ENCODE data around the gene SMPD3. TPM values are rescaled to one million over a fixed set of nuclear protein-coding genes. Genes with fewer than 3 reads are reported as not detected.
A peak's percentile ranks its signal among the peaks of the same experiment; 100 is the strongest.

The SMPD3 gene
- total RNA-seq, 1 donor from 2014 or later: 0.09 TPM

GRCh38 chr16:68459457-68459856 lies 11.1 kb upstream of the SMPD3 start:
- intact Hi-C loops (cut with micrococcal nuclease): no loop called here
- no peaks in the 10 kb centered on the region for H3K36me3 Mint-ChIP-seq (ENCODE audit: low read depth)
- H3K4me1 Mint-ChIP-seq: no peaks in the 10 kb centered on the region
- H3K9me3 Mint-ChIP-seq: peaks cover 9% of the 10 kb centered on the region
- no peak overlapping the region for H3K4me3 Mint-ChIP-seq
- H3K27me3 Mint-ChIP-seq: peaks cover 37% of the 10 kb centered on the region
- DNase-seq: no peak
- no peak overlapping the region for H3K27ac Mint-ChIP-seq

GRCh38 chr16:68458551-68458950 lies 10.2 kb upstream of the SMPD3 start:
- Mint-ChIP-seq H3K9me3 (peaks cover 1% of the 10 kb centered on the region), H3K4me3 (no peak overlapping the region), H3K36me3 (ENCODE audit: low read depth) (no peaks in the 10 kb centered on the region), H3K27ac (no peak overlapping the region), H3K4me1 (no peaks in the 10 kb centered on the region), H3K27me3 (peaks cover 30% of the 10 kb centered on the region)
- DNase-seq: no peak
- intact Hi-C loops (cut with micrococcal nuclease): no loop called here

GRCh38 chr16:68458101-68458500 lies 9.8 kb upstream of the SMPD3 start:
- DNase-seq: no peak
- Mint-ChIP-seq H3K9me3 (no peaks in the 10 kb centered on the region), H3K27me3 (peaks cover 29% of the 10 kb centered on the region), H3K27ac (no peak overlapping the region), H3K36me3 (ENCODE audit: low read depth) (no peaks in the 10 kb centered on the region), H3K4me1 (no peaks in the 10 kb centered on the region), H3K4me3 (no peak overlapping the region)
- intact Hi-C loops (cut with micrococcal nuclease): no loop called here

GRCh38 chr16:68455631-68456030 lies 7.3 kb upstream of the SMPD3 start:
- H3K4me1 Mint-ChIP-seq: no peaks in the 10 kb centered on the region
- intact Hi-C loops (cut with micrococcal nuclease): no loop called here
- H3K9me3 Mint-ChIP-seq: no peaks in the 10 kb centered on the region
- H3K4me3 Mint-ChIP-seq: no peak overlapping the region
- no peak overlapping the region for H3K27ac Mint-ChIP-seq
- H3K36me3 Mint-ChIP-seq (ENCODE audit: low read depth): no peaks in the 10 kb centered on the region
- peaks cover 25% of the 10 kb centered on the region for H3K27me3 Mint-ChIP-seq
- no peak for DNase-seq

GRCh38 chr16:68454920-68455435 lies 6.7 kb upstream of the SMPD3 start:
- no peaks in the 10 kb centered on the region for H3K4me1 Mint-ChIP-seq
- no peak for DNase-seq
- intact Hi-C loops (cut with micrococcal nuclease): no loop called here
- H3K9me3 Mint-ChIP-seq: no peaks in the 10 kb centered on the region
- no peak overlapping the region for H3K4me3 Mint-ChIP-seq
- H3K36me3 Mint-ChIP-seq (ENCODE audit: low read depth): no peaks in the 10 kb centered on the region
- H3K27me3 Mint-ChIP-seq: peaks cover 25% of the 10 kb centered on the region
- H3K27ac Mint-ChIP-seq: no peak overlapping the region

GRCh38 chr16:68453816-68454215 lies 5.5 kb upstream of the SMPD3 start:
- no peak for DNase-seq
- peaks cover 3% of the 10 kb centered on the region for H3K4me1 Mint-ChIP-seq
- no peak overlapping the region for H3K4me3 Mint-ChIP-seq
- no peak overlapping the region for H3K27ac Mint-ChIP-seq
- H3K27me3 Mint-ChIP-seq: peaks cover 18% of the 10 kb centered on the region
- intact Hi-C loops (cut with micrococcal nuclease): no loop called here
- no peaks in the 10 kb centered on the region for H3K9me3 Mint-ChIP-seq
- no peaks in the 10 kb centered on the region for H3K36me3 Mint-ChIP-seq (ENCODE audit: low read depth)

GRCh38 chr16:68452176-68452575 lies 3.9 kb upstream of the SMPD3 start:
- intact Hi-C loops (cut with micrococcal nuclease): no loop called here
- H3K27me3 Mint-ChIP-seq: peaks cover 16% of the 10 kb centered on the region
- H3K9me3 Mint-ChIP-seq: no peaks in the 10 kb centered on the region

GRCh38 chr16:68451676-68452075 lies 3.4 kb upstream of the SMPD3 start:
- intact Hi-C loops (cut with micrococcal nuclease): no loop called here
- Mint-ChIP-seq H3K27ac (no peak overlapping the region), H3K4me1 (peaks cover 11% of the 10 kb centered on the region)

More at GRCh38 chr16:68452176-68452575, 3.9 kb upstream of the SMPD3 start:
- Mint-ChIP-seq H3K4me1 (peaks cover 11% of the 10 kb centered on the region), H3K36me3 (ENCODE audit: low read depth) (no peaks in the 10 kb centered on the region), H3K27ac (no peak overlapping the region), H3K4me3 (no peak overlapping the region)
- no peak for DNase-seq

GRCh38 chr16:68450741-68451255 lies 2.5 kb upstream of the SMPD3 start:
- H3K4me3 Mint-ChIP-seq: no peak overlapping the region
- H3K4me1 Mint-ChIP-seq: peaks cover 11% of the 10 kb centered on the region
- H3K36me3 Mint-ChIP-seq (ENCODE audit: low read depth): no peaks in the 10 kb centered on the region
- intact Hi-C loops (cut with micrococcal nuclease): no loop called here
- H3K27me3 Mint-ChIP-seq: peaks cover 19% of the 10 kb centered on the region
- H3K9me3 Mint-ChIP-seq: no peaks in the 10 kb centered on the region
- no peak overlapping the region for H3K27ac Mint-ChIP-seq
- DNase-seq: no peak

More at GRCh38 chr16:68451676-68452075, 3.4 kb upstream of the SMPD3 start:
- Mint-ChIP-seq H3K9me3 (no peaks in the 10 kb centered on the region), H3K4me3 (no peak overlapping the region), H3K36me3 (ENCODE audit: low read depth) (no peaks in the 10 kb centered on the region), H3K27me3 (peaks cover 16% of the 10 kb centered on the region)
- no peak for DNase-seq

- DNase-seq: no peak
- Mint-ChIP-seq H3K9me3 (no peaks in the 10 kb centered on the region), H3K4me1 (peaks cover 11% of the 10 kb centered on the region), H3K36me3 (ENCODE audit: low read depth) (no peaks in the 10 kb centered on the region), H3K27ac (no peak overlapping the region), H3K4me3 (peak overlapping the region; percentile 77), H3K27me3 (peaks cover 33% of the 10 kb centered on the region)
- intact Hi-C loops (cut with micrococcal nuclease): loop anchor here (1.0 to 5.0 kb wide), 4 partner anchors 22 to 394 kb away; partner anchors contain the start of genes PLA2G15 and TANGO6
Measured at GRCh38 chr16:68447653-68448359, 502 bp downstream of the SMPD3 start.

- DNase-seq: no peak
- Mint-ChIP-seq H3K36me3 (ENCODE audit: low read depth) (no peaks in the 10 kb centered on the region), H3K27ac (no peak overlapping the region), H3K4me3 (no peak overlapping the region), H3K27me3 (peaks cover 39% of the 10 kb centered on the region), H3K4me1 (peaks cover 11% of the 10 kb centered on the region), H3K9me3 (no peaks in the 10 kb centered on the region)
- intact Hi-C loops (cut with micrococcal nuclease): loop anchor here (2.0 to 5.0 kb wide), 2 partner anchors 186 to 395 kb away; partner anchors contain the start of gene TANGO6
Measured at GRCh38 chr16:68446681-68447652, 1.3 kb downstream of the SMPD3 start.

GRCh38 chr16:68445458-68445857 lies 2.9 kb downstream of the SMPD3 start:
- peaks cover 45% of the 10 kb centered on the region for H3K27me3 Mint-ChIP-seq
- no peaks in the 10 kb centered on the region for H3K36me3 Mint-ChIP-seq (ENCODE audit: low read depth)
- intact Hi-C loops (cut with micrococcal nuclease): loop anchor here (1.0 to 5.0 kb wide), 2 partner anchors 65 to 397 kb away; partner anchors contain the start of gene TANGO6
- peak overlapping the region; percentile 17 for H3K27ac Mint-ChIP-seq
- peak; percentile 90 for DNase-seq
- no peak overlapping the region for H3K4me3 Mint-ChIP-seq
- peaks cover 11% of the 10 kb centered on the region for H3K4me1 Mint-ChIP-seq
- no peaks in the 10 kb centered on the region for H3K9me3 Mint-ChIP-seq

- Mint-ChIP-seq H3K27ac (no peak overlapping the region), H3K36me3 (ENCODE audit: low read depth) (no peaks in the 10 kb centered on the region), H3K27me3 (peaks cover 53% of the 10 kb centered on the region), H3K9me3 (no peaks in the 10 kb centered on the region), H3K4me3 (no peak overlapping the region), H3K4me1 (peaks cover 10% of the 10 kb centered on the region)
- peak; percentile 77 for DNase-seq
- intact Hi-C loops (cut with micrococcal nuclease): no loop called here
Measured at GRCh38 chr16:68444056-68444657, 4.2 kb downstream of the SMPD3 start.

Data from activated CD4-positive, alpha-beta T cell treated with anti-CD3 and anti-CD28 coated beads, Interleukin-2, amount 10 ng/mL, durations not matched to agents 24 days and 14 days (primary cell).